ENCODE data around the gene VWA3B. TPM values are rescaled to one million over a fixed set of nuclear protein-coding genes. Genes with fewer than 3 reads are reported as not detected.

The VWA3B gene
- not detected in 2 replicates for total RNA-seq

GRCh38 chr2:98086491-98087446 is at the start of gene VWA3B:
TSS of gene VWA3B (plus strand) at chr2:98087167. CDS start at chr2:98093093, 5,926 bp downstream.

GRCh38 chr2:98346311-98347236 is 259.6 kb downstream of the VWA3B start, which contains the start of gene CNGA3:
TSS of gene CNGA3 (plus strand) at chr2:98346456. CDS start at chr2:98369976, 23,520 bp downstream.

Other genes with a start within 250 kb of the VWA3B start
- 10.4 and 16.7 TPM in 2 replicates for gene TMEM131, start 91.2 kb upstream of the VWA3B start, total RNA-seq